ENCODE measurements around the gene CHAF1B.

The CHAF1B gene

GRCh38 chr21:36428761-36429432 is 43.7 kb downstream of the CHAF1B start:
- no peak for DNase-seq (ENCODE audit: low spot score)

DNA sequence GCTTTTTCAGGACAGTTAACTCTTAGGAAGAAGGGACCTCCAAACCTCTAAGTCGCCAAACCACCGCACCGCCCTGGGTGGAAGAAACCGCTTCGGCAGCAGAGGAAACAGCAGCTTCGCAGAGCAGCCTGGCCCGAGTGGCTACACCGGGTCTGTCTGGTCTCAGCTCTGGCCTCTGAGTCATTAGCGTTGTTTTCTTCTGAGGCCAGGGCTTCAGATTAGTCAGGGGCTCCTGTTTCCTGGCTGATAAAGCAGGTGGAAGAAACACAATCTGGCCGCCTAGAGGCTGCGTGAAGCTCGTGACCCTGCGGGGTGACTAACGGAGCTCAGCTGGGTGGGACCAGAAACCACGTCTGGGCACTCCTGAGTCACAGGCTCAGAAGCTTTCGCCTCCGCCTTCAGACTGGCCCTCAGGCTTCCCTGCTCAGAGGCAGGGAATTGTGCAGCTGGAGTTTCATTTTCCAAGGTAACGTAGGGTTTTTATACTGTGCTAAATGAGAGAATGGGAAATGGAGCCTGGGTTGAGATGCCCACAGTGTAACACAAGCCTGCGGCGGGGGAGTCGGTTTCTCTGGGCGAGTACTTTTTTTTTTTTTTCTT is 44.9 kb downstream of the CHAF1B start:
- peak; percentile 39 for DNase-seq (ENCODE audit: low spot score)

- no peak for DNase-seq (ENCODE audit: low spot score)
Measured at GRCh38 chr21:36430841-36431240, 45.6 kb downstream of the CHAF1B start.

DNA sequence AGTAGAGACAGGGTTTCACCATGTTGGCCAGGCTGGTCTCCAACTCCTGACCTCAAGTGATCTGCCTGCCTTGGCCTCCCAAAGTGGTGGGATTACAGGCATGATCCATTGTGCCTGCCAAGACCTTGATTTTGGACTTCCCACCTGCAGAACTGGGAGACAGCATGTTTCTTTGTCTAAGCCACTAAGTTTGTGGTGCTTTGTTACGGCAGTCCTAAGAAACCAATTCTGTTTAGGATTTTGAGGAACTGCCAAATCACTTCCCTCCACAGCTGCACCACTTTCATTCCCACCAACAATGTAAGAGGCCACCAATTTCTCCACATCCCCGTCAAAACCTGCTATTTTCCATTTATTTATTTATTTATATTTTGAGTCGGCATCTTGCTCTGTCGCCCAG is 46.1 kb downstream of the CHAF1B start:
- no peak for DNase-seq (ENCODE audit: low spot score)

DNA sequence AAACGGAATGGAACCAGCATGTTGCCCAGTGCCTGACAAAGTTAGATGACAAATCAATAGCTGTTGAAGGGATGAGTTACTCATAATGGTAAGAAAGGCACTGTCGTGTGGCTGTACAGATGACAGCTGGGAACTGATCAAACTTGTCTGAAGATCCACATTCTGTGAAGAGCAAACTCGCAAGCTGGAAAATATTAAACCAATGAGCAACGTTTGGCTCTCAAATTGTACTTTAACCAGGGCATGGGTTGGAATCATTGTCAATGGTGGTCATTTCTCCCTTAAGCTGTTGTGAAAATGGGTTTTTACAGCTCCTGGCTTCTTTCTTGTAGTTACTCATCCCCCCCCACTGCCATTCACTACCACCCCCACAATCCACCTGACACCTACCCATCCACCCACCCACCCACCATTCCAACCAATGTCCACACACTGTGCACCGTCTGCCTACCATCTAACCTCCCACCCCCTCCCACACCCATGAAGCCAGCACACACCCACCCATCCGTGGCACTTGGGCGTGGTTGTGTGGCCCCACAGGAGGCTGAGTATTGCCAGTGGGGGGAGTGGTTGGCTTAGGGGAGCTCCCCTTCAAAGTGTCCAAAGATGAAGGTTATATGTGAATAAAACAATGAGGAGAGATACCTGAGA is 48.0 kb downstream of the CHAF1B start:
- DNase-seq (ENCODE audit: low spot score): no peak

DNA sequence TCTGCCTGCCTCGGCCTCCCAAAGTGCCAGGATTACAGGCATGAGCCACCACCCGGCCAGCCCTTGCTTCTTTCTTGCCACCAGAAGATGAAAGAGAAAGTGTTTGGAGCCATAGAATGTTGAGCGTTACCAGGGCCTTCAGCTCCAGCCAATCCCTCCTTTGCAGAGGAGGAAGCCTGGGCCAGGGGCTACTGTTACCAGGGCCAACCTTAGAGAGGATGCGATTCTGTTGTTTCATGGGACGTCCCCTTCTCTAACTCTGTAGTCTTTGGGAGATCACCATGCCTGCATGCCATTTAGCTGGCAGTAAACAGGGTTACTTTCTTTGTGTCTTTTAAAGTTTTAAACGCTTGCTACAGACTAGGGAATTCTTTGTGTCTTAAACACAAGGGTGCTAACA is 49.0 kb downstream of the CHAF1B start:
- no peak for DNase-seq (ENCODE audit: low spot score)

GRCh38 chr21:36436829-36437744 is 51.9 kb downstream of the CHAF1B start:
- DNase-seq (ENCODE audit: low spot score): no peak

DNA sequence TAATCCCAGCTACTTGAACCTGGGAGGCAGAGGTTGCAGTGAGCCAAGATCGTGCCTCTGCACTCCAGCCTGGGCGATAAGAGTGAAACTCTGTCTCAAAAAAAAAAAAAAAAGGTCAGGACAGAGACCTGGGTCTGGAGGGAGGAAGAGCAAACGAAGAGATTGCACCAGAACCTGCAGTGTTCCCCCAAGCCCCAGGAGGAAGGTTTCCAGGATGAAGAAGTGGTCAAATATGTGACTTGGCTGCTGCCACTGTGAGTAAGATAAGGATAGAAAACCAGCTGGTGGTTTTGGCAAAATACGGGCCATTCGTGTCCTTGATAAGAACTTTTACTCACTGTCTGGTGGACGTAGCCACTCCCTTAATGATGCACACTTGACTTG is 52.5 kb downstream of the CHAF1B start:
- DNase-seq (ENCODE audit: low spot score): no peak

- DNase-seq (ENCODE audit: low spot score): no peak
Measured at GRCh38 chr21:36441715-36442114, 56.5 kb downstream of the CHAF1B start.

GRCh38 chr21:36446301-36446700 is 61.1 kb downstream of the CHAF1B start:
- DNase-seq (ENCODE audit: low spot score): no peak

DNA sequence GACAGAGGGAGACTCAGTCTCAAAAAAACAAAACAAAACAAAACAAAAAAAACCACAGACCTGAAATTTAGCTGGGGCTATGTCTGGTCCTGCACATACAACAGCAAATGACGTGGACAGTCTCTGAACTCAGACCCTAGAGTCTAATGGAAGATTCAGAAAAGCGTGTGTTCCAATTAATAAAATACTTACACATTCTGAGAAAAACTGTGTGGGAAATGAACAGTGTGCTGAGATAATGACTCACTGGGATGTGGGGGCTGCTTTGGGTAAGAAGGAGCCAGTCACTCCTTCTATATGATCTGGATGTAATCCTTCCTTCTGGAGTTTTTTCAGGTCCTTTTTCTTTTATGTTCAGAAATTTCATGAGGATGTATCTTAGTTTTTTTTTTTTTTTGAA is 65.3 kb downstream of the CHAF1B start:
- DNase-seq (ENCODE audit: low spot score): no peak

GRCh38 chr21:36451506-36451905 is 66.3 kb downstream of the CHAF1B start:
- no peak for DNase-seq (ENCODE audit: low spot score)

- DNase-seq (ENCODE audit: low spot score): no peak
Measured at GRCh38 chr21:36452281-36452825, 67.2 kb downstream of the CHAF1B start.

DNA sequence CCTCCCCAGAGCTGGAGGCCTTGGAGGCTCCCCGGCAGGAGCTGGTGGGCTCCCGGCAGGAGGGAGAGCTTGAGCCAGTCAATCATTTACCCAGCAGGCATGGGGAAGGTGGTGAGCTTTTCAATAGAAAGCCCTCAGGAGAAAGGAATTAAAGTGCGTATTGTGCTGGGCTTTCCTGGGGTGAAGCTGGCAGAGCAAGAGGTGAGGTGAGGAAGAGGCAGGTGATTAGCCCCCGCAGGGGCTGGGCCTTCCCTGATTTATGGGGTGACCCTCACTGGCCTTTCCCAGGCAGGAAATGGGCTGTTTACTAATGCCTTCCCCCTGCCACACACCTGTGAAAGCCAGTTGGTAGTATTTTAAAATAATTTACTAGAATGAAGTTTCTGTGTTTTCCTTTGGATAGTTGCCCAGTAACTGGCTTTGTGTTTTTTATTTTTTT is 68.9 kb downstream of the CHAF1B start:
- no peak for DNase-seq (ENCODE audit: low spot score)

DNA sequence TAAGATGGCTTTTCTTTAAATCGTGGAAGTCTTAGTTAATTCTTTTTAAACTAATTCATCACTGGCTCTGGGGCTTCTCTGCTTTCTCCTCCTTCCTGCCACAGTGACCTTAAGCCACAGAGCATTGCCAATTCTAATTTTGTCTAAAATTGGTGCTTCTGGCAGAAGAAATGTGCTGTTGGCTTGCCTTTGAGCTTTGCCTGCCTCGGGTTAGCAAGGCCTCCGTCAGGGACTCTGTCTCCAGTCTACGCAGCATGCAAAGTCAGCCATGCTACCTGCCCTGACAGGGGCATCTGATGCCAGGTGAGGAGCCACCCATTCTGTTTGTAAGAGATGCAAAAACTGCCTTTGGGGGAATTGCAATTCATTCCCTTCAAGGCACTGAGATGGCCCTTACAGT is 69.5 kb downstream of the CHAF1B start:
- DNase-seq (ENCODE audit: low spot score): no peak

GRCh38 chr21:36456729-36457414 is 71.7 kb downstream of the CHAF1B start:
- DNase-seq (ENCODE audit: low spot score): no peak

GRCh38 chr21:36459098-36459497 is 73.9 kb downstream of the CHAF1B start:
- DNase-seq (ENCODE audit: low spot score): no peak

- no peak for DNase-seq (ENCODE audit: low spot score)
Measured at GRCh38 chr21:36460866-36461265, 75.7 kb downstream of the CHAF1B start.

GRCh38 chr21:36461277-36461917 is 76.2 kb downstream of the CHAF1B start:
- DNase-seq (ENCODE audit: low spot score): no peak

- DNase-seq (ENCODE audit: low spot score): no peak
Measured at GRCh38 chr21:36461918-36462486, 76.8 kb downstream of the CHAF1B start.

DNA sequence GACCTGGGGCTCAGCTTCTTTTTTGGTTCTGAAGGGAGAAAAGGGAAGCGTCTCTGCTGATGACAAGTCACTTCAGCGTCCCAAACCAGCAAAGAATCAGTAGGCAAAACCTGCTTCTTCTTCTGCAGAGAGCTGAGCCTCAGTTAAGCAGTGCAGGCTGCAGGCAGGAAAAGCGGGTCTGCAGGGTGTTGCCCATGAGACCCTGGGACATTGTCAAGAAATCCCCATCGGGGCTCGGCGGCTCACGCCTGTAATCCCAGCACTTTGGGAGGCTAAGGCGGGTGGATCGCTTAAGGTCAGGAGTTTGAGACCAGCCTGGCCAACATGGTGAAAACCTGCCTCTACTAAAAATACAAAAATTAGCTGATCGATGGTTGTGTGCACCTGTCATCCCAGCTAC is 78.0 kb downstream of the CHAF1B start:
- no peak for DNase-seq (ENCODE audit: low spot score)
